Stimulated activated CD4-positive, alpha-beta T cell treated with anti-CD3 and anti-CD28 coated beads, Interleukin-4, amount 100 ng/mL, for 24 hours (primary cell): ENCODE results near the gene FAF1.
"Not testable (repeated sequence)": the region's sequence is repeated elsewhere in the genome, so short reads cannot be mapped to it uniquely, and the experiment has no call there.

Experiments used
- DNase-seq: peaks from one replicate; pipeline ENCODE4 v3.0.0-alpha.2; 2020

Gene FAF1

GRCh38 chr1:50959913-50960844 lies at the start of gene FAF1:
Gene FAF1, minus strand, starts transcription at chr1:50960267. Its CDS starts 456 bp downstream, at chr1:50959811.
- peak; percentile 96 for DNase-seq

DNA sequence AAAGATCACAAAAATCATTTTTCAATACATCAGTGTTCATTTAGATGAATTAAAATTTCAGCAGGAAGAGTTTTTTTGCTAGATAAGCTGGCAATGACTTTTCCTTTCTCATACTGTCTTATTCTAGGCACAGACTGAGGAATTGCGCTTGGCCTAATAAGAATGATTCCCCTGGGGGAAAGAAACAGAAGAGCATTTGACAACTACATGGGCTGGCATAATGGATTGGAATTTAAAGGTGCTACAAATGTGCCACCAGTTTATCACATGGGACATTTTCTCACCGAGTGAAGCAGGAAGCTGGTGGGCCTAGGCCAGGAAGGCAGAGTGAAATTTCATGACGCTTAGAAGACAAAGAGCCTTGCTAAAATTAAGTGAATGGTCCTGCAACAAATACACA lies 49.3 kb upstream of the FAF1 start:
- no peak for DNase-seq

DNA sequence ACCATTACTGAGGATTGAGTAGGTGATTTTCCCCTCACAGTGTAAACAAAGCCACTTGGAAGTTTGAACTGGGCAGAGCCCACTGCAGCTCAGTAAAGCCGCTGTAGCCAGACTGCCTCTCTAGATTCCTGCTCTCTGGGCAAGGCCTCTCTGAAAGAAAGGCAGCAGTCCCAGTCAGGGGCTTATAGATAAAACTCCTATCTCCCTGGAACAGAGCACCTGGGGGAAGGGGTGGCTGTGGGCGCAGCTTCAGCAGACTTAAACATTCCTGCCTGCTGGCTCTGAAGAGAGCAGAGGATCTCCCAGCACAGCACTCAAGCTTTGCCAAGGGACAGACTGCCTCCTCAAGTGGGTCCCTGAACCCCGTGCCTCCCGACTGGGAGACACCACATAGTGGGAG lies 45.5 kb upstream of the FAF1 start:
- DNase-seq = not testable (repeated sequence)

- DNase-seq = no peak
Observed at GRCh38 chr1:51002516-51002915, 42.4 kb upstream of the FAF1 start.

GRCh38 chr1:51000651-51001050 lies 40.6 kb upstream of the FAF1 start:
- DNase-seq = no peak

GRCh38 chr1:51000160-51000559 lies 40.1 kb upstream of the FAF1 start:
- DNase-seq = no peak

DNA sequence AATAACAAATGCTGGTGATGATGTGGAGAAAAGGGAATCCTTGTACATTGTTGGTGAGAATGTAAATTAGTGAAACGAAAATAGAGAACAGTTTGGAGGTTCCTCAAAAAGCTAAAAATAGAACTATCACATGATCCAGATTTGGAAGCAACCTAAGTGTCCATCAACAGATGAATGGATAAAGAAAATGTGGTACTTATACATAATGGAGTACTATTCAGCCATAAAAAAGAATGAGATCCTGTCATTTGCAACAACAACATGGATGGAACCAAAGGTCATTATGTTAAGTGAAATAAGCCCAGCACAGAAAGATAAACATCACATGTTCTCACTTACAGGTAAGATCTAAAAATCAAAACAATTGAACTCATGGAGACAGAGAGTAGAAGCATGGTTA lies 39.3 kb upstream of the FAF1 start:
- not testable (repeated sequence) for DNase-seq

- no peak for DNase-seq
Observed at GRCh38 chr1:50996083-50996482, 36.0 kb upstream of the FAF1 start.

- no peak for DNase-seq
Observed at GRCh38 chr1:50995651-50996050, 35.6 kb upstream of the FAF1 start.

DNA sequence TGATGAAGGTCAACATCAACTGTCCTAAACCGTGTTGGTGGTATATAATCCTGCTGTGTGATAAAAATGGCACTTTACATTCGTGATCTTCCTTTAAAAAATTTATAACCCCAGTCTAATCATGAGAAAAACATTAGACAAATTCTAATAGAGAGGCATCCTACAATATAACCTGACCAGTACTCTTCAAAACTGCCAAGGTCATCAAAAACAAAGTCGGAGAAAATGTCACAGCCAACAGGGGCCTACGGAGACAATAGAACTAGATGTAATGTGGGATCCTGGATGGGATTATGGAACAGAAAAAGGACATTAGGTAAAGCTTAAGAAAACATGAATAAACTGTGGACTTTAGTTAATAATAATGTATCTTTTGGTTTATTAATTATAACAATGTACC lies 34.9 kb upstream of the FAF1 start:
- no peak for DNase-seq

DNA sequence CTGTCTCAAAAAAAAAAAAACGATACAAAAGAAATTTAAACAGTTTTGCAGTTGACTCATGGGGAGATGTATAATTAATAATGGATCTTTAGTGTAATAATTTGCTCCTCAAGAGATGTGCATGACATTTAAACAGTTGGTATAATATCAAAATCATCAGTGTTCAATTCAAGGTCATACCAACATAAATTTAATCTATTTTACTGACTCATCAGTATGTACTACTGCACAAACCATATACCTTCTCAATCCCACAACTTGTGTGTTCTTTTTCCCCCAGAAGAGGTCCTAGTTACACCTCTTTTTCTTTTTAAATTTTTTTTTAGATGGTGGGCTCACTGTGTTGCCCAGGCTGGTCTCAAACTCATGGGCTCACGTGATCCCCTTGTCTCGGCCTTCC lies 33.6 kb upstream of the FAF1 start:
- no peak for DNase-seq

DNA sequence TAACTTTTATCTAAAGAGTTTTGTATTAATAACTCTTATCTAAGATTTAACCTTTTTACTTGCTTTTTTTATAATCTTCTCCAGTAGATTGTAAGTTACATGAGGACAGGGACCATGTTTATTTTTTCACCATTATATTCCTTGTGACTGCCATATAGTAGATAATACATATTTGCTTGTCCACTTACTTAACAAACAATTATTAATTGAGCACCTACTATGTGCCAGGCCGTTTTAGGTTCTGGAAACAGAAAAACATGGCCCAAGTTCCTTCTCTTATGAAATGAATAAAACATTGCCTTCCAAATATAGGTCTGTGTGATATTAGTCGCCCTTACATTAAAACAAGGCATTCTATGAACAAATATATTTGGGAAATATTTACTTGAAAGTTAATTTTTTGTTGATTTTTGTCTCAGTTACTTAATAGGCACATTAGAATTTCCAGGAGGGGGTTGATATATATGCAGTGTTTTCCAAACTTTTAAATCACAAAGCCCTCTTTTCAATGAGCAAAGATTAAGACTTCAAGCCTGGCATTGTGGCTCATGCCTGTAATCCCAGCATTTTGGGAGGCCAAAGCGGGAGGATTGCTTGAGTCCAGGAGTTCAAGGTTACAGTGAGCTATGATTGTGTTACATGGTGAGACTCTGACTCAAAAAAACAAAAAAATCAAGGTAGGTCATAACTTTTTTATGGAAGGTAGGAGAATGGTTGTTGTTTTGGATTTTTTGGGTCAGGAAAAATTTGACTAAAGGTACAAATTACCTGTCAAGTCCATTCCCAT lies 32.7 kb upstream of the FAF1 start:
- no peak for DNase-seq

- DNase-seq = no peak
Observed at GRCh38 chr1:50989694-50990093, 29.6 kb upstream of the FAF1 start.

DNA sequence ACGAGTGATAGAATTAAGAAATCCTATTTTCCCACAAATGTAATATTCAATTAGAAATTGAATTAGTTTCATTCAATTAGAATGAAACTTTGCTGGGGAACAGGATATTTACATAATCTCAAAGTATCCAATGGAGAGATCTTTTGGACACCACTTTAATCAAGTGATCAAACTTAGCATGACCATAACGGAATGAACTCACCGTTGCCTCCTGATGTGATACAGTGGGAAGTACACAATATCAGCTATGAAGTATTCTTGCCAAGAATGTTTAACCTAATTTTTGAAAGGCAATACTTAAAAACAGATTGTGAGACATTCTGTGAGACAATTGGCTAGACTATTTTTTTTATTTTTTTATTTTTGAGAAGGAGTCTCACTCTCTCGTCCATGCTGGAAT lies 26.6 kb upstream of the FAF1 start:
- DNase-seq = no peak

GRCh38 chr1:50985094-50985493 lies 25.0 kb upstream of the FAF1 start:
- DNase-seq = no peak

DNA sequence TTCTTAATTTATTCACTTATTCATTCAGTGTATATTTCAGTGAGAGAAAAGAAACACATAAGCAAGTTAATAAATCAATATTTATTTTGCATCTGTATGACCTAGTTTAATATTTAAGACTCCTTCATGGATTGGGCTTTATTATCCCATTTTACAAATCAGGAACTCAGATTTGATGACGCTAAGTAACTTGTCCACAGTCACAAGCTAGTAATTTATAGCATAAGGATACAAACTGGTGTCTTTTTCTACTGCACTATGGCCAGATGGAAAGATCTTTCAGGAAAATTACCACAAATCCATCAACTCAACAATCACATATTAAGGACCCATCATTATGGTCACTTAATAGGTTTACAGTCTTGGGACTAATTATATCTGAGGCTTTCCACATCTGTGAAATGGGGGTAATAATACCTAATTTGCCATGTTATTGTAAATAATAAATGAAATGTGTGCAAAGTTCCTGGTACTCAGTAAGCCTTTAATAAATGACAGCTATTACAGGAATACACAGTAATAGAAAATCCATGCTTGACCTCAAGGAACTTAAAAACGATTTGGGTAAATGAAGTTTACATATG lies 23.2 kb upstream of the FAF1 start:
- no peak for DNase-seq

- no peak for DNase-seq
Observed at GRCh38 chr1:50982611-50983010, 22.5 kb upstream of the FAF1 start.

- DNase-seq = no peak
Observed at GRCh38 chr1:50981741-50982140, 21.7 kb upstream of the FAF1 start.

- no peak for DNase-seq
Observed at GRCh38 chr1:50980505-50980904, 20.4 kb upstream of the FAF1 start.

GRCh38 chr1:50979937-50980336 lies 19.9 kb upstream of the FAF1 start:
- DNase-seq = no peak

- no peak for DNase-seq
Observed at GRCh38 chr1:50978852-50979781, 19.1 kb upstream of the FAF1 start.

DNA sequence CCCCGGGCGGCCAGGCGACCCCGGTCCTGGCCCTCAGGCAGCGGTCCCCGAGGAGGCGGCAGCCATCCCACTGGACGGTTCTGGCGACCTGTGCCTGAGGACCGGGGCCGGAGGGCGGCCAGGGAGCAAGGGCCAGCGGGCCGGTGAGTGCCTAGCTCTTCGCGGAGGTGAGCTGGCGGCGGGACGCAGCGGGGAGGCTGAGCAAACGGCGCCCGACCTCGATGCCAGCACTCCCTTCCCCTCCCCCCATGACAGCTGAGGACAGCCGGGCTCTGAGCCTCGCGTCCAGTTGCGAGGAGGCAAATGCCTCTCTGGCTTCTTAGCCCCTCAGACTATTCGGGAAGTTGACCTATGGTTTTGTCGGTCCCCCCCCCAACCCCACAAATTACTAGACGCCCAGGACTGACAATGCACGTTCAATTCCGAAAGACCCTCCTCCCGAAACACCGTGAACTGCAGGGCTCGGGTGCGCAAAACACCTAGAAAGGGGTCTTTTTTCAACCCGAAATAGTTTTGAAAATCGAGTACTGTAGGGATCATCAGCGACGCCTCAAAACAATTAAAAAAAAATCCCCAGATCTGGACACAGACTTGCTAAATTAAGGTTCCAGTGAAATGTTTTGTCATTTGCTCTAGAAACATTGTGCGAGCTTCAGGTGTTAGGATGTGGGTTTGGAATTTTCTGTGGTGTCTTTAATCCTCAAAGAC lies 18.2 kb upstream of the FAF1 start:
- DNase-seq = peak; percentile 26
